Fibroblast of villous mesenchyme (primary cell): ENCODE results near the gene ATXN7L2. TPM values are rescaled to one million over a fixed set of nuclear protein-coding genes. Genes with fewer than 3 reads are reported as not detected.

Experiments used
- DNase-seq: peaks from one replicate; pipeline ENCODE4 v3.0.0-alpha.2; 2010; ENCODE audit warnings: low read depth
- H3K4me3 ChIP-seq: 2 replicates; pipeline ENCODE4 v1.5.1; 2011; ENCODE audit warnings: low read depth, mild to moderate bottlenecking, low read length
- total RNA-seq: library from RNA; depleted of rRNA; stranded (reverse); fragments of >200 nt; gene quantifications from 2 replicates; pipeline ENCODE4 v1.2.3, GENCODE V29; 2012
- TF ChIP-seq, protein P1 (sequence below): IDR thresholded peaks from 2 replicates; pipeline ENCODE4 v1.5.1; 2012; ENCODE audit warnings: low read depth, mild to moderate bottlenecking, low read length; ENCODE audit not compliant: insufficient read depth

Gene ATXN7L2
- total RNA-seq, 1 donor: 4.7 TPM

DNA sequence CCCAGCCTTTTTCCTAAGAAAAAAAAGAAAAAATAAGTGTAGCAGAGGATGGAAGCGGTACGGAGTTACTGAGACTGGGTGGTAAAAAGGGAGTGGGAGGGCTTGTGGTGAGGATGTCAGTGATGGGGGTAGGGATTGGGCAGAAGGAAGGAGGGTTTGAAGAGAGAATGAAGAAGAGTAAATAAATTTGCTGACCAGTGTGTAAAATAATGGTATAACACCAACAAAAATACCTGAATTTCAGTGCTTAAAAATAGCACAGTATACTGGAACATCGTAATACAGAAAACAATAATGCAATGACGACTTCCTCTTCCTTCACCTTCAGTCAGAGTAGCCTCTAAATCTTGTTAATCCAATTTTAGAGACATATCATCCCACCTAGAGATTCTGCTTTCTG is 36.2 kb upstream of the ATXN7L2 start:
- H3K4me3 ChIP-seq: no peak overlapping the region
- TF ChIP-seq, protein P1, sequence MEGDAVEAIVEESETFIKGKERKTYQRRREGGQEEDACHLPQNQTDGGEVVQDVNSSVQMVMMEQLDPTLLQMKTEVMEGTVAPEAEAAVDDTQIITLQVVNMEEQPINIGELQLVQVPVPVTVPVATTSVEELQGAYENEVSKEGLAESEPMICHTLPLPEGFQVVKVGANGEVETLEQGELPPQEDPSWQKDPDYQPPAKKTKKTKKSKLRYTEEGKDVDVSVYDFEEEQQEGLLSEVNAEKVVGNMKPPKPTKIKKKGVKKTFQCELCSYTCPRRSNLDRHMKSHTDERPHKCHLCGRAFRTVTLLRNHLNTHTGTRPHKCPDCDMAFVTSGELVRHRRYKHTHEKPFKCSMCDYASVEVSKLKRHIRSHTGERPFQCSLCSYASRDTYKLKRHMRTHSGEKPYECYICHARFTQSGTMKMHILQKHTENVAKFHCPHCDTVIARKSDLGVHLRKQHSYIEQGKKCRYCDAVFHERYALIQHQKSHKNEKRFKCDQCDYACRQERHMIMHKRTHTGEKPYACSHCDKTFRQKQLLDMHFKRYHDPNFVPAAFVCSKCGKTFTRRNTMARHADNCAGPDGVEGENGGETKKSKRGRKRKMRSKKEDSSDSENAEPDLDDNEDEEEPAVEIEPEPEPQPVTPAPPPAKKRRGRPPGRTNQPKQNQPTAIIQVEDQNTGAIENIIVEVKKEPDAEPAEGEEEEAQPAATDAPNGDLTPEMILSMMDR: no peak
- no peak for DNase-seq

DNA sequence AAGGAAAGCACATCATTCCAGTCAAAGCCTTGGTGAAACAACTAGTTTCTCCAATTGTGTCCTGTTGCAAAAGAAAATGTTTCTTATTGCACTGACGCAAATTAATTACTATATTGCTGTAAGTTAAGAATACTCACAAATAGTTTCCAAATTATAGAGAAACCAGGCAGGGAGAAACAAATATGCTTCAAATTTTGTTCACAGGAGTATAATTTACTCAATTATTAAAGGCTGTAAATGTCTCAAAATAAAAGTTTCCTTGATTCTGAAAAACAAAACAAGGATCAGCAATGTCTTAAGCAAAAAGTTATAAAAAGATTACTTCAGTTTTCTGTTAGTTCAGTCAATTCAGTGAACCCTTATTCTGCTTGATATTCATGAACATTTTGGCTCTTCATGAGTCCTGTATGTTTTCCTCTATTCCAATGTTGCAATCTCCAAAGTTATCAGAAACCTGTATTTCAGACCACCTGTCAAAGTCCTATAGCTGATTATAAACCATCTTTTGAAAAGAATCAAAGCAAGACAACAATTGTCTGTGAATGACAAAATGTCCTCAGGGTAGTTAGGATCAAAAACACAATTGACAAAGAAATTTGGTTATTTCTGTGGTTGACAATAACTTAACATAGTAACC is 29.1 kb upstream of the ATXN7L2 start:
- DNase-seq: no peak
- H3K4me3 ChIP-seq: no peak overlapping the region
- TF ChIP-seq, protein P1: no peak

DNA sequence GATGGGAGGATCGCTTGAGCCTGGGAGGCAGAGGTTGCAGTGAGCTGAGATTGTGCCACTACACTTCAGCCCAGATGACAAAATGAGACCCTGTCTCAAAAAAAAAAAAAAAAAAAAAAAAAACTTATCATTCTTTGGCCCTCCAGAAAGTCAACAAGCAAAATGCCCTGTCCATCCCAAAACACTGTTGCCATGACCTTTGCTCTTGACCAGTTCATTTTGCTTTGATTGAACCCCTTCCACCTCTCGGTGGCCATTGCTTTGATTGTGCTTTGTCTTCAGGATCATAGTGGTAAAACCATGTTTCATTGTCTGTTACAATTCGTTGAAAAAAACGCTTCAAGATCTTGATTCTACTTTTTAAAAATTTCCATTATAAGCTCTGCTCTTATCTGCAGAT is 25.9 kb upstream of the ATXN7L2 start:
- DNase-seq: no peak
- TF ChIP-seq, protein P1: no peak
- H3K4me3 ChIP-seq: no peak overlapping the region

DNA sequence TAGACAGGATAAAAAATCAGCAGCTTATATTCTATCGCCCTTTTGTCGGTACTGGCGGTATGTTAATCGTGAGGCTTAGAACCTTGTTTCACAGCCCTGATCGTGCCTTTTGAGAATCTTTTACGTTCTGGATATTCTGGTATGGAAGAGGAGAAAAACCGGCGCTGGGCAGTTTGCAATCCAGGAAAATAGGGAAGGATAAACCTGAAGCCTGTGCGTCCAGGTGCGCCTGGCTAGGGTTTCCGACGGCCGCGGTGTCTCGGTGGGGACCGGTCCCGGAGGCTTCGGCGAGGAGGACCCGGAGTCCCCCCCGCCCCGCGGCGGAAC is 17.6 kb upstream of the ATXN7L2 start:
- H3K4me3 ChIP-seq: peak overlapping the region; percentile 65
- DNase-seq: peak; percentile 20
- TF ChIP-seq, protein P1: no peak

DNA sequence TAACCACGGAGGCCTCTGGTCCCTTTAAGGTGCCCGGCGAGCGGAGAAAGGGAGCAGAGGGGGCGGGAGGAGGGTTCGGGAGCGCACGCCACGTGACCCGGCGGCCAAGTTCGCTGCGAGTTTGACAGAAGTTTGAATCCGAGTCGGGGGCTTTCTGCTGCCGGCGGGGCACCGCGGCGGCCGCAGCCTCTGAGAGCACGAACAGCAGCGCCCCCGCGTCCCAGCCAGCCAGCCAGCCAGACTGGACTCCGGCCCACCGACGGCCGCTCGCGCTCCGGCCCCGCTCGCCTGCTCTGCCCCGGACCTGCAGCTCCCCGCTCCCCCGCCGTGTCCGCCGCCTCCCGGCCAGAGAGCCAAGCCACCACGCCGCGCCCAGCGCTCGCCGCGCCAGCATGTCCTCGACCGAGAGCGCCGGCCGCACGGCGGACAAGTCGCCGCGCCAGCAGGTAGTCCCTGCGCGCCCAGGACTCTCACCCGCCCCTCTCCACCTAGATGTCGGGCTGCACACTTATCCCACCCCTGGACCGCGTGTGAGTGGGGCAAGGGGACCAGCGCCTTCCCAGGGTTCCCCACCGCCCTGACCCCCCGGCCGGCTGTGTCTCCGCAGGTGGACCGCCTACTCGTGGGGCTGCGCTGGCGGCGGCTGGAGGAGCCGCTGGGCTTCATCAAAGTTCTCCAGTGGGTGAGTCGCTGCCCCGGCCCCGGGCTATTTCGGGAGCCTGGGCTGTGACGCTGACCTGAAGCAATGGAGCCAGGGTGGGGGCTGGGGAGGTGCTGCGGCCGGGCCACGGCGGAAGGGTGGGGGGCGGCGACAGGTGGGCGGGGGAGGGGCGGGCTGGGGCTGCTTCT is 17.0 kb upstream of the ATXN7L2 start, which contains the start of gene SYPL2:
Gene SYPL2, plus strand, starts transcription at position 95 of the 849 bp plus-strand sequence. Its CDS starts 298 bp downstream, at position 393.
- H3K4me3 ChIP-seq: peak within 1 kb of the TSS; percentile 65
- DNase-seq: peak; percentile 37
- TF ChIP-seq, protein P1: no peak

DNA sequence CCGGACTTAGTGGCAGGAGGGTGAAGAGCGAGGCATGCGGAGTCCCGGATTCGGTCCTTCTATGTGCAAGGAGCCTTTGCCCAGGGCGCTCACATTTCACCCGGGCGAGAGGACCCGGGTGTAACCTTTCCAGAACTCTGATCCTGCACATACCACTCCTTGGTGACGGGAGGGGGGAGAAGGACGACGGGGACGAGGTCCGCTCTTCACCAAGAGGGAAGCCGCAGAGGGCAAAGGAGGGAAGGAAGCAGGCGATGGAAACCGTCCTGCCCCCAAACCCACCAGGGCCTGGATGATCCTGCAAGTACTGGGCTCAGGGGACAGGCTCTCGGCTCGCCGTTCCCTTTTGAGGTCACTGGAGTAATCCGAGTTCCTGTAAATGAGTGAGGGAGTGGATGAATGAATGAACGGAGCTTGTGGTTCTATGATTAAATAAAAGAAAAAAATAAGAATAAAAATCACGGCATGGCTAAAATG is 16.4 kb upstream of the ATXN7L2 start:
- TF ChIP-seq, protein P1: no peak

More for the DNA sequence above, 16.4 kb upstream of the ATXN7L2 start:
- peak overlapping the region; percentile 65 for H3K4me3 ChIP-seq
- DNase-seq: no peak
